ENCODE results near the gene VAMP8. TPM values are rescaled to one million over a fixed set of nuclear protein-coding genes. Genes with fewer than 3 reads are reported as not detected.

VAMP8 gene
- total and polyA plus RNA-seq, 2 donors: 14.8 to 89.9 TPM

DNA sequence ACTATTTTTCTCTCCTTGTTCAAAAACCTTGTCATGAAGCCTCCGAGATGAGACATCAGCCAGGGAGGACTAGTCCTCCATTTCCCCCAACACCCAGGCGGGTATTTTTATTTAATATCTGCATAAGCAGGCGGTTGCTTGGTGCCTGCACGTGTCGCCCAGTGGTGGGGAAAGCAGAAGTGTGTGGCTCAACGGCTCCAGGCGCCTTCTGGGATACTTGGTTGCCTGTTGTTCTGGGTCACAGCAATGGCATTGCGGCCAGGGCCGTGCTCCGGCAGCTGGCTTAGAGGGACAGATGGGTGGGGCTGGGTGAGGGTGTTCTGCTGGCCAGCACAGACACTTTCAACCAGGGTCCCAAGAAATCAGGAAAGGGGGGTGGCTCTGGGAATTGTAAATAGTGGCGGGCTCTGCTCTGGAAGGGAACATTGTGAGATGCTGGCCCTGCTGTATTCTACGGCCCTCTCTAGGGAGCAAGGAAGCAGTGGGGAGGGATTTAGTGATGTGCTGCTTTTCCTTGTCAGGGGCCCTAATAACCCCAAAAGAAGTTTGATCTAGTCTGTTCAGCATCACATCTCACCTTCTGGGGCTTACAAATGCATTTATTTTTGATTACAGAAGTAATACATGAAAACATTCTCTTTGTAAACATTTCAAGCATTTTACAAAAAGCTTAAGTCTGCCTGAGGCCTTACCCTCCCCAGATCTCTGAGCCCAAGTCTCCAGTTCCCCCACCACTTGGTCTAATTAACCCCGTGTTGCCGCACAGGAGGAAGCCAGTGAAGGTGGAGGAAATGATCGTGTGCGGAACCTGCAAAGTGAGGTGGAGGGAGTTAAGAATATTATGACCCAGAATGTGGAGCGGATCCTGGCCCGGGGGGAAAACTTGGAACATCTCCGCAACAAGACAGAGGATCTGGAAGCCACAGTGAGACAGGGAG is 1.1 kb downstream of the VAMP8 start:
- H3K27ac ChIP-seq (ENCODE audit: low read depth): peak overlapping the region; percentile 74
- no peak for DNase-seq (ENCODE audit: extremely low spot score)

DNA sequence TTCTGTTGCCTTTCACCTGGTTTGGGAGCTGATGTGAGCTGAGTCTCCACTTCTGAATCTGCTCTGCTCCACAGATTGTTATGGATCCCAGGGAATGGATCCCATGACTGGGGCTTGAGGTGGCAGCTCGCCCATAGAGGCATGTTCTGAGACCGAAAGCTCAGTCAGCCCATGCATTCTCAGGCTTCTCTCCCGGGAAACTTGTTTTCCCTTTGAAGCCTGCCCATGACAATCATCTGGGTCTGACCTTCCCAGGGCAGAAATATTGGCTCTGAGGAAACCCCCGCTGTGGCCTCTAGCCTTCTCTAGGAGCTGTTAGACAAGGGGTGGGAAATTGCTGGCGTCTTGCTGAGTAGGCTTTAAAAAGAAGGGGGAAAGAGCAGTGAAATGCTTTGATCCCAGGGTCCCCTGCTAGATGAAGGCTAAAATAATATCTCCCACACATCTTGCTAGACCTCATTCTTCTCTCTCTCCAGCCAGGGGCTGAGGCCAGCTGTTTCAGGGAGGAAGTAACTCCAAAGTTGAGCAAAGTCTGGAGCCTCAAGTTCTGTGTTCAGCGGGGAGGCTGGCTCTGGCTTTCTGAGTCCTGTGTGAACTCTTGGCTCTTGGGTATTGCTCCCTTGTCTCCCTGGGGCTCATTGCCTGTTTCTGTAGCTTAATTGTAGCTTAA is 2.0 kb downstream of the VAMP8 start:
- peaks cover 2% of the 10 kb centered on the region for H3K4me1 ChIP-seq (ENCODE audit: insufficient read depth)
- DNase-seq (ENCODE audit: extremely low spot score): no peak
- WGBS: 36% methylated on average over 6 of the region's 6 CpGs
- no peak overlapping the region for H3K4me3 ChIP-seq (ENCODE audit: low read depth, low read length)
- H3K36me3 ChIP-seq (ENCODE audit: insufficient read depth): no peaks in the 10 kb centered on the region
- H3K27ac ChIP-seq (ENCODE audit: low read depth): peak overlapping the region; percentile 74

More for the DNA sequence above, 1.1 kb downstream of the VAMP8 start:
- WGBS: 31% methylated on average over 19 of the region's 19 CpGs
- H3K4me3 ChIP-seq (ENCODE audit: low read depth, low read length): peak overlapping the region; percentile 40
- no peaks in the 10 kb centered on the region for H3K36me3 ChIP-seq (ENCODE audit: insufficient read depth)
- H3K4me1 ChIP-seq (ENCODE audit: insufficient read depth): peaks cover 2% of the 10 kb centered on the region

- H3K4me1 ChIP-seq (ENCODE audit: insufficient read depth): peaks cover 2% of the 10 kb centered on the region
- 83% methylated on average over 3 of the region's 3 CpGs for WGBS
- no peak for DNase-seq (ENCODE audit: extremely low spot score)
Observed at GRCh38 chr2:85580206-85580605, 2.8 kb downstream of the VAMP8 start.

DNA sequence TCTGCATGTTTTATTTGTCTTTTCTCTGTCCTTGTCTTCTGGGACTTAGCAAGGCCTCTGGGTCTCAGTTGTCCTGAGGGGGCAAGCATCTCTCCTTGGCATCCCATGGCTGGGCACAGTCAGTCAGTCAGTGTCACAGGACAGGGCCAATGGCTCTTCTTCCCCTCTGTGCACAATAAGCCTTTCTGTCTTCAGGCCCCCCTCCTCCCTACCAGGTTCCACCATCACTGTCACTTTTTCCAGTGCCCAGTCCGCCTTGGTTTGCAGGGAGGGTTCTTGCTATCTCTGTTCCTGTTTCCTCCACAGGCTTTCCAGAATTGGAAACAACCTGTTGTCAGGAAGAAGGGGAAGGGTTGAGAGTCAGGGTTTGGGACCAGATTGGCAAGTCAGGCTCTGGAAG is 5.1 kb downstream of the VAMP8 start:
- Histone ChIP-seq H3K4me3 (ENCODE audit: low read depth, low read length) (no peak overlapping the region), H3K27ac (ENCODE audit: low read depth) (no peak overlapping the region), H3K4me1 (ENCODE audit: insufficient read depth) (peaks cover 2% of the 10 kb centered on the region), H3K36me3 (ENCODE audit: insufficient read depth) (no peaks in the 10 kb centered on the region)
- no peak for DNase-seq (ENCODE audit: extremely low spot score)
- WGBS: 80% methylated on average over 1 of the region's 1 CpG

More at GRCh38 chr2:85580206-85580605, 2.8 kb downstream of the VAMP8 start:
- Histone ChIP-seq H3K36me3 (ENCODE audit: insufficient read depth) (no peaks in the 10 kb centered on the region), H3K27ac (ENCODE audit: low read depth) (no peak overlapping the region), H3K4me3 (ENCODE audit: low read depth, low read length) (no peak overlapping the region)

- 26% methylated on average over 16 of the region's 16 CpGs for WGBS
- no peaks in the 10 kb centered on the region for H3K36me3 ChIP-seq (ENCODE audit: insufficient read depth)
- peak overlapping the region; percentile 81 for H3K27ac ChIP-seq (ENCODE audit: low read depth)
- H3K4me1 ChIP-seq (ENCODE audit: insufficient read depth): peaks cover 2% of the 10 kb centered on the region
- no peak for DNase-seq (ENCODE audit: extremely low spot score)
- peak overlapping the region; percentile 65 for H3K4me3 ChIP-seq (ENCODE audit: low read depth, low read length)
Observed at GRCh38 chr2:85583667-85584353, 6.4 kb downstream of the VAMP8 start.

- WGBS: 3% methylated on average over 52 of the region's 52 CpGs
- H3K4me1 ChIP-seq (ENCODE audit: insufficient read depth): peaks cover 4% of the 10 kb centered on the region
- peak within 1 kb of the TSS; percentile 81 for H3K27ac ChIP-seq (ENCODE audit: low read depth)
- peak within 1 kb of the TSS; percentile 65 for H3K4me3 ChIP-seq (ENCODE audit: low read depth, low read length)
- H3K36me3 ChIP-seq (ENCODE audit: insufficient read depth): no peaks in the 10 kb centered on the region
- no peak for DNase-seq (ENCODE audit: extremely low spot score)
Observed at GRCh38 chr2:85584354-85584856, 7.0 kb downstream of the VAMP8 start, which contains the start of gene VAMP5. TSS of gene VAMP5 (plus strand) at chr2:85584431. CDS start at chr2:85584491, 60 bp downstream.

- 32% methylated on average over 9 of the region's 9 CpGs for WGBS
- peak overlapping the region; percentile 65 for H3K4me3 ChIP-seq (ENCODE audit: low read depth, low read length)
- no peak for DNase-seq (ENCODE audit: extremely low spot score)
- H3K36me3 ChIP-seq (ENCODE audit: insufficient read depth): no peaks in the 10 kb centered on the region
- H3K4me1 ChIP-seq (ENCODE audit: insufficient read depth): peaks cover 5% of the 10 kb centered on the region
- peak overlapping the region; percentile 81 for H3K27ac ChIP-seq (ENCODE audit: low read depth)
Observed at GRCh38 chr2:85584857-85585780, 7.7 kb downstream of the VAMP8 start.

GRCh38 chr2:85585781-85586105 is 8.4 kb downstream of the VAMP8 start:
- peaks cover 5% of the 10 kb centered on the region for H3K4me1 ChIP-seq (ENCODE audit: insufficient read depth)
- 71% methylated on average over 1 of the region's 1 CpG for WGBS
- no peak overlapping the region for H3K4me3 ChIP-seq (ENCODE audit: low read depth, low read length)
- H3K27ac ChIP-seq (ENCODE audit: low read depth): peak overlapping the region; percentile 64
- no peaks in the 10 kb centered on the region for H3K36me3 ChIP-seq (ENCODE audit: insufficient read depth)
- no peak for DNase-seq (ENCODE audit: extremely low spot score)

DNA sequence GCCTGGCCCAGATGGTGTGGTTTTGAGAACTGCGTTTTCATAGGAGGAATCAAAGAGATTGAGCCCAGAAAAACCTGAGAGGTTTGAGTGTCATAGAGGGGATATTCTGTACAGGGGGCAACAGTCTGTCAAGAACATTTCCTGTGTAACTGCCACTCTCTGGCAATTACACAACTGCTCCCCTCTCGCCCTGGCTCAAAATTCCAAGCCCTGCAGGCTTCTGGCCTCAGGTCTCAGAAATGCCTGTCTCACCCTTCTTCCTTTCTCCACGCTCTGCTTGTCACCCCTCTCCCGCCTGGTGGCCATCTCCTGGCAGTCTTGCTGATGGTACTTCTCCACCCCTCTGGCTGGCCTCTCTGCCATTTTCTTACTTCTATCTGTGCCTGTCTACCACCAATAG is 10.8 kb downstream of the VAMP8 start:
- DNase-seq (ENCODE audit: extremely low spot score): no peak

DNA sequence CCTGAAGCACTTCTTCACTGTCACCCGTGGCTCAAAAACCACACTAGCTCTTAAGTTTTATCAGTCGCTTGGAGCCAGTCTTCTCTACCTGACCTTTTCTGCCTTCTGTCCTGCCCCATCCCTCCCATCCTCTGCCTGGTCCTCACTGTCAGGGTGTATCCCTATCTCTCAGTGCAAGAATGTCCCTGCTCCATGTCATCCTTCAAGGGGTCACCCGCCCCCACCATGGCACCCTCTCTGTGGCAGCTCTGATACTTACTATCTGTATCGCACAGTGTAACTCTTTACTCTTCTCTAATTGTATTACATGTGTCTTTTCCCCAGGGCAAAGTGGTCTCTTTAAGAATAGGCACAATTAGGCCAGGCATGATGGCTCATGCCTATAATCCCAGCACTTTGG is 11.3 kb downstream of the VAMP8 start:
- H3K36me3 ChIP-seq (ENCODE audit: insufficient read depth): no peaks in the 10 kb centered on the region
- DNase-seq (ENCODE audit: extremely low spot score): no peak
- peaks cover 5% of the 10 kb centered on the region for H3K4me1 ChIP-seq (ENCODE audit: insufficient read depth)
- no peak overlapping the region for H3K27ac ChIP-seq (ENCODE audit: low read depth)
- no peak overlapping the region for H3K4me3 ChIP-seq (ENCODE audit: low read depth, low read length)
- 84% methylated on average over 4 of the region's 4 CpGs for WGBS

More for the DNA sequence above, 10.8 kb downstream of the VAMP8 start:
- Histone ChIP-seq H3K4me3 (ENCODE audit: low read depth, low read length) (no peak overlapping the region), H3K27ac (ENCODE audit: low read depth) (no peak overlapping the region), H3K36me3 (ENCODE audit: insufficient read depth) (no peaks in the 10 kb centered on the region), H3K4me1 (ENCODE audit: insufficient read depth) (peaks cover 5% of the 10 kb centered on the region)
- WGBS: 78% methylated on average over 4 of the region's 4 CpGs

- no peak overlapping the region for H3K4me3 ChIP-seq (ENCODE audit: low read depth, low read length)
- no peaks in the 10 kb centered on the region for H3K36me3 ChIP-seq (ENCODE audit: insufficient read depth)
- H3K27ac ChIP-seq (ENCODE audit: low read depth): peak overlapping the region; percentile 38
- H3K4me1 ChIP-seq (ENCODE audit: insufficient read depth): peaks cover 5% of the 10 kb centered on the region
- 69% methylated on average over 4 of the region's 4 CpGs for WGBS
- no peak for DNase-seq (ENCODE audit: extremely low spot score)
Observed at GRCh38 chr2:85589181-85589580, 11.8 kb downstream of the VAMP8 start.

- Histone ChIP-seq H3K4me1 (ENCODE audit: insufficient read depth) (peaks cover 5% of the 10 kb centered on the region), H3K36me3 (ENCODE audit: insufficient read depth) (no peaks in the 10 kb centered on the region), H3K27ac (ENCODE audit: low read depth) (peak overlapping the region; percentile 66), H3K4me3 (ENCODE audit: low read depth, low read length) (no peak overlapping the region)
- DNase-seq (ENCODE audit: extremely low spot score): no peak
- 56% methylated on average over 7 of the region's 7 CpGs for WGBS
Observed at GRCh38 chr2:85589982-85590791, 12.8 kb downstream of the VAMP8 start.
